IPS DF 4.7 (cell line): ENCODE results near the gene VDAC2.
"Not testable (repeated sequence)": the region's sequence is repeated elsewhere in the genome, so short reads cannot be mapped to it uniquely, and the experiment has no call there.

Experiments
- DNase-seq: peaks from one replicate; pipeline ENCODE4 v3.0.0-alpha.2; 2013; ENCODE audit warnings: low spot score; ENCODE audit errors: extremely low read depth

VDAC2 gene

DNA sequence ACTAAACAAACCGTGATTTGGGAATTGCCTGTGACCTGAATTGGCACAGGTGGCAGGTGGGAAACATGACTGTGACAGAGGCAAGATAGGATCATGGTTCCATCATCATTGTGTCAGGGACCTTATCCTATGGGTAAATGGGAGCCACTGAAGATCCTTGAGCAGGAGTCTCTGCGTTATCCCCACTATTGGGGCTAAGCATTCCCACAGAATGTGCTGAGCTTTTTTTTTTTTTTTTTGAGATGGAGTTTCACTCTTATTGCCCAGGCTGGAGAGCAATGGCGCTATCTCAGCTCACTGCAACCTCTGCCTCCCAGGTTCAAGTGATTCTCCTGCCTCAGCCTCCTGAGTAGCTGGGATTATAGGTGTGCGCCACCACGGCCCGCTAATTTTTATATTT is 10.6 kb upstream of the VDAC2 start:
- DNase-seq, result not testable (repeated sequence)

DNA sequence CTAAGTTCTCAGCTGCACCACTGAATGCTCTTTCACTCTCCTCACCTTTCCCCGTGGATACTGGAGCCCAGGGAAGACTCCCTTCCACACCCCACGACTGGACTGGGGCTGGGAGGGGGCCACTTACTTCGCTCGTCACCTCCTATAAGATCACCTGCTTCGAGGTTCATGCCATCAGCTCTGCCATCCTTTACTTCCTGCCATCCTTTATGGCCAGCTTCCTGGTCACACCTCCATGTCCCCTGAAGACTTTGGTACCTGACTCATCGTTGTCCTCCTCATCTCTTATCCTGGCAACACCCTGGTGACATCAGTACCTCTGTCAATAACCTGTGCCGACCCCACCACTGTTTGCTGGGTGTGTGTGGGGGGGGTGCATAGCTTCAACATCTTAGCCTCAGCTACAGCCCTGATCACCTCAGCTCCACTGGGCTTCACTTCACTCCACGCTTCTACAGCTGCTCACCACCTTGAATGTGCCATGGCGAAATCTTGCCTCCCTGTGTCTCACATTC is 8.7 kb upstream of the VDAC2 start:
- DNase-seq, result no peak

DNA sequence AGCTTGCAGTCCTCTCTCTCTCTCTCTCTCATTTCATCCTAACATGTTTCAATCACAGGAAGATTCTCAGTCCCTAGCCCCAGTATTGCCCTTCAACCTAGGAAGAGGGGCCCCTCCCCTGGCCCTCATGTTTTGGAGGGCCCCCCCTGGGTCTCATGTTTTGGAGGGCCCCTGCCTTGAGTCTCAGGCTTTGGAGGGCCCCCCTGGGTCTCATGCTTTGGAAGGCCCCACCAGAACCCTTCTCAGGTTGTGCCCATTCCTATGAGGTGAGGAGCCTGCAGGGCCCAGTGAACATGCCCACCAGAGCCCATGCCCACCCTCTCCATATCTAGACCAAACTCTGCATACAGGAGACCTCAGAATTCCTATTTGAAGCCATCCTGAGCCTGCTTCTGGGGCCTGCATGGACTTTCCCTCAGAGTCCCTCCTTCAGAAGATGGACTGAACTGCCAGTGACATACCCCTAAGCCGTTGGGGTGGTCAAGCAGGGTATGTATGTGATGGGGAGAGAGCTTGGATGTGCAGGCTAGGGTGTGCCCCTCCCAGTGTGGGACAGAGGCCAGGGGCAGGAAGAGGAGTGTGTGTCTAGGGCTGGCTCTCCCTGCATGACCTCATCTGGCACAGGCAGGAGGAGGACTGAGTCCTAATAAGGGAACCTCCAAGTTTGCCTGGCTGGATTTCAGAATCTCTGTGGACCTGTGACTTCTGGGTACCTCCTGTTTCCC is 8.1 kb upstream of the VDAC2 start:
- DNase-seq, result no peak

DNA sequence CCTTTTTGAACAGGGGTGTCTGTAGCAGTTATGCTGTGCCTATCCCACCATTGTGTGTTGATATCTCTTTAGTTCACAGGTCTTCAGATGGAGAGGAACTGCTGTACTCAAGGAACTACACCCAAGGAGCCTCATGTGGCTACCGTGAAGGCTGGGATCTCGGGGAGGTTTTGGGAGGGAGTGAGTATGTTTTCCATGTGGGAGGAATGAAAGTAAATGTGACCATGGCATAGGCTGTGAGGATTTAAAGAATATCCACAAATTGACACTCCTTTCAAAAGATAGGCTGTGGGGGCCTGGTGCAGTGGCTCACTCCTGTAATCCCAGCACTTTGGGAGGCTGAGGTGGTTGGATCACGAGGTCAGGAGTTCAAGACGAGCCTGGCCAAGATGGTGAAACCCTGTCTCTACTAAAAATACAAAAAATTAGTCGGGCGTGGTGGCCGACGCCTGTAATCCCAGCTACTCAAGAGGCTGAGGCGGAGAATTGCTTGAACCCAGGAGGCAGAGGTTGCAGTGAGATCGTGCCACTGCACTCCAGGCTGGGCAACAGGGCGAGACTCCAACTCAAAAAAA is 7.5 kb upstream of the VDAC2 start:
- not testable (repeated sequence) for DNase-seq

DNA sequence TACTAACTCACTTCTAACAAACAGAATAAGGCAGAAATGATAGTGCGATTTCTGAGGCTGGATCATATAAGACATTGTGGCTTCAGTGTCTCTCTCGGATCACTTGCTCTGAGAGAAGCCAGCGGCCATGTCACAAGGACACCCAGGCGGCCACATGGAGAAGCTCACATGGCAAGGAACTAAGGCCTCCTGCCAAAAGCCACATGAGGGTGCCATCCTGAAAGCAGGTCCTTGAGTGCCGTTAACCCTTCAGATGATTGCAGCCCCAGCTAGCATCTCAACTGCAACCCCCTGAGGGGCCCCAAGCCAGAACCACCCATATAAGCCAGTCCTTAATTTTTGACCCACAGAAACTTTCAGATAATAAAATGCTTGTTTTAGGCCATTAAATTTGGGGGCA is 6.9 kb upstream of the VDAC2 start:
- DNase-seq, result no peak

DNA sequence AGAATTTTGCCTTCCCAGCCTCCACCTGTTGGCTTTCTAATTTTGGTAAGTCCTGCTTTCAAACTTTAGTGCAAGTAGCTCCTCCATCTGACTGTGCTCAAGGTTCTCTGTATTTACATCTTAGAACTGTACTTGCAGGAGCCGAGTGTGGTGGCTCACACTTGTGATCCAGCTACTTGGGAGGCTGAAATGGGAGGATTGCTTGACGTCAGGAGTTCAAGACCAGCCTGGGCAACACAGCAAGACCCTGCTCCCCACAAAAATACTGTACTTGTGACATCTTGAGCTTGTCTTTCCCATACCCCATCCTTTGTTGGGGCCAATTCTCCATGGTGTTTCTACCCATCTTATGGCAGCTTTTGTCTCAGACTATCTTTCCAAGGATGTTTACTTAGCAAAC is 4.7 kb upstream of the VDAC2 start:
- DNase-seq, result no peak

DNA sequence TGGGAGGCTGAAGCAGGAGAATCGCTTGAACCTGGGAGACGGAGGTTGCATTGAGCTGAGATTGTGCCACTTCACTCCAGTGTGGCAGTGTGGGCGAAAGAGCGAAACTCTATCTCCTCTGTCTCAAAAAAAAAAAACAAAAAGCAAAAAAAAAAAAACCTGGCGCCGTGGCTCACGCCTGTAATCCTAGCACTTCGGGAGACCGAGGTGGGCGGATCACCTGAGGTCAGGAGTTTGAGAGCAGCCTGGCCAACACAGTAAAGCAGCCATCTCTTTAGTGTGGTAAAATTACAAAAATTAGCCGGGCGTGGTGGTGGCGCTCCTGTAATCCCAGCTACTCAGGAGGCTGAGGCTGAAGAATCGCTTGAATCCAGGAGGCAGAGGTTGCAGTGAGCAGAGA is 4.0 kb upstream of the VDAC2 start:
- DNase-seq, result not testable (repeated sequence)

DNA sequence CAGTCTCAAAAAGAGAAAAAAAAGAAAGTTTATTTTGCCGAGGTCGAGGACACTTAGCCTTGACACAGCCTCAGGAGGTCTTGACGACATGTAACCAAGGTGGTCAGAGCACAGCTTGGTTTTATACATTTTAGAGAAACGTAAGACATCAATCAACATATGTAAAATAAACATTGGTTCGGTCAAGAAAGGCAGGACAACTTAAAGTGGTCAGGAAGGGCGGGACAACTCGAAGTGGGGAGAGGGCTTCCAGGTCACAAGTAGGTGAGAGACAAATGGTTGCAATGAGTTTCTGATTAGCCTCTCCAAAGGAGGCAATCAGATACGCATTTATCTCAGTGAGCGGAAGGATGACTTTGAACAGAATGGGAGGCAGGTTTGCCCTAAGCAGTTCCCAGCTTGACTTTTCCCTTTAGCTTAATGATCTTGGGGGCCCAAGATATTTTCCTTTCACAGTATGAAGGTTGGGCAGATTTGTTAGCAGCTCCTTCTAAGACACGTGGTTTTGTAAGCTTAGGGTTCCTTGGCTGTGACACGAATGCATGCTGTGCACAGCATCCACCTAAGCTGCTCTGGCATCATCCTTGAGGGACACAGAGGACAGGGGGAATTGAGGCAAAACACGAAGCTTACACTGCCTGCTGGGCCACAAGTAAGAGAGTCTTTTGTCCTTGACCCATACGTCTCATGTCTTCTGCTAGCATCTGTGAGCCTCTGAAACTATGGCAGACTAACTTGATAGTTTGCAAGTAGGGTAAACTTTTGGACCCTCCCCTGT is 3.3 kb upstream of the VDAC2 start:
- no peak for DNase-seq

DNA sequence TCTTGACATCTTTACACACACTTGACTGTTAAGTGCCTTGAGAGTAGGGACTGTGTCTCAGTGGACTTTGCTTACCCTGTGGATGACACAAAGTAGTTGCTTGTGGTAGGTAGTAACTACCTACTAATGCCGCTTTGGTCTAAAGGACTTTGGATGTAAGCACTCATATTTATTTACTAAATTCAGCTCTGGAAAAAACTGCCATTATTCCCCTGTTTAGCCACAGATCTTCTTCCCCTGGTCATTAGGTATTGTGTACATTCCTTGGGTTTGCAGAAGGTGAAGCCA is 2.8 kb upstream of the VDAC2 start:
- no peak for DNase-seq

DNA sequence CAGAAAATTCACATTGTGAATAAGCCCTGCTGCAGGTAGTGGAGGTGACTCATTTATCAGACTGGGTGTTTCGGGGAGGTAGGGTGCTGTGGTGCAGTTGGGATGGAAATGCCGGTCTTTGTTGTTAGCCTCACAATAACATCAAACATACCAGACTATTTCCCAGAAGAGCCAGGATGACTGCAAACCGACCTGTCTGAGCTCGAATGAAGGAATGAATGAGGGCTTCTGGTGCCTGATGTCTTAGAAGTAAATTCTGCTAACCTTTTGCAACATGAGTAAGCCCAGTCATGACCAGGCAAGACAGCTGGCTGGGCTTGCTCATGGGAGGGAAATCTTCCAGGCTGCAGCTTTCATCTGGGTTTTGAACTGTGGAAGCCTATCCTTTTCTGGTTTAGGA is 2.4 kb upstream of the VDAC2 start:
- no peak for DNase-seq

DNA sequence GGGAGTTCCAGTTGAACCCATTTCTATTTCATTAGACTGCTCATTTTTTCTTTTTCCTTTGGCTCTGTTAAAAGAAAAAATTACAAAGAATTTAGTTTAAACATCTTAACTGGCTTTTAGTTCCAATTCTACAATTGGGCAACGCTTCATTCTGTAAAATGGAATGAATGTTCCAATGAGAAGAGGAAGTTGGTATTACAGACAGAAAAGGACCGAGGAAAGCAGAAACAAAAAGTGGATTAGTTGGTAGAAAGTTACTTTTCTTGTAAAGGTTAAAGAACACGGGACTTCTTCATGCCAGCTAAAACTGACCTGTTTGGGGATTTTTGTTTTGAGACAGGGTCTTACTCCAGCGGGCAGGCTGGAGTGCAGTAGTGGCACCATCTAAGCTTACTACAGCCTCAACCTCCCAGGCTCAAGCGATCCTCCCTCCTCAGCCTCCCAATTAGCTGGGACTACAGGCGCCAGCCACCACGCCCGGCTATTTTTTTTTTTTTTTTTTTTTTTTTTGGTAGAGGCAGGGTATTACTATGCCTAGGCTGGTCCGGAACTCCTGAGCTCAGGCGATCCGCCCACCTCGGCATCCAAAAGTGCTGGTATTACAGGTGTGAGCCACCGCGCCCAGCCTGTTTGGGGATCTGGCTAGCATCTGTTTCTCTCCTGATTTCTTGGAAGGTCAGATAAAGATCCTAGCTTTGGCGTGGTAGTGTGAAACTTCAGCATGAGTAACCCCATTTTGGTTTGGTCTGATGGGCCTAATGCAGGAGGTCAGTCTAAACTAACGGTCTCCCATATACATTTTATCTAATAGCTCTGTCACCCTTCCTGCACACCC is 1.3 kb upstream of the VDAC2 start:
- no peak for DNase-seq

DNA sequence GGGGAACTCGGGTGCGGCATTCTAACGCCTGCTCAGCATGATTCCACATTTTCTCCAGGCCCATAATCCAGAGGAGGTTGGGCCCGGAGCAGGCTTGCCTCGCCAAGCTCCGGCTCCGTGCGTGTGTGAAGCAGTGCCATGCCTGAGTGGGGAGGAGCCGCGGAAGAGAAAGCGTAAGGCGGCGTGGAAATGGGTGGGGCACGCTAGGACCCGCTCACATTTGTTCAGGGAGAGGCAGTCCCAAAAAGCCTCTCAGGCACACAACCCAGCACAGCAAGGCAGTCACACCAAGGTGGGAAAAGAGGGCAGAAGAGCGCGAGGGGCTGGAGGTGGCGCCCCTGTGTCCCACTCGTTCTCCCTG is 695 bp upstream of the VDAC2 start:
- no peak for DNase-seq

DNA sequence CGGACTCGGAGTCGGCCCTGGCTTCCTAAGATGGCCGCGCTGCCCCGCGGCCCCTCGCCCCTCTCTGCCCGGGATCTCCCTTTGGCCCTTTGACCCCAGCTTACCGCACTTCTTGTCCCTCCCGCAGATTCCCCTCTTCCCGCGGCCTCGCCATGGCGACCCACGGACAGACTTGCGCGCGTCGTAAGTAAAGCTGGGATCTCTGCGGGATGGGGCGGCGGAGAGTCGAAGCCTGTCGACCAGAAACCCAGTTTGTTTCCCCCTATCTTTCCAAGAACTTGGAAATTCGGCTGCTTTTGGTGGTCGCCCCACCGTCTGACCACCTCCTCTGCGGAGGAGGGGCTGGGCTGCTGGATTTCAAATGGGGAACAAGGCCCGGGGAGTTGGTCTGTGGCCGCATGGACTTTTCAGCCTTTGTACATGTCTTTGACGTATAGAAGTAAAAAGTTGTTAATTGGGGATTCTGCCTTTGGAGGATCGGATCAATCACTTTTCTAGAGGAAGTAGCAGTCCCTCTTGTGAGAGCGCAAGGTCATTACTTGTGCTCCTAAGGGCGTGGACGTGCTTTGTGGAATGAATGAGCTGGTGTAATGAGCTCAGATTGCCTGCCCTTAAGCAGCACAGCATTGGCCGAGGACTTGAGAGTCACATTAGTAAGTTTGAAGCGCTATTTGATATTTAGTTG is 553 bp downstream of the VDAC2 start:
- DNase-seq, result no peak

DNA sequence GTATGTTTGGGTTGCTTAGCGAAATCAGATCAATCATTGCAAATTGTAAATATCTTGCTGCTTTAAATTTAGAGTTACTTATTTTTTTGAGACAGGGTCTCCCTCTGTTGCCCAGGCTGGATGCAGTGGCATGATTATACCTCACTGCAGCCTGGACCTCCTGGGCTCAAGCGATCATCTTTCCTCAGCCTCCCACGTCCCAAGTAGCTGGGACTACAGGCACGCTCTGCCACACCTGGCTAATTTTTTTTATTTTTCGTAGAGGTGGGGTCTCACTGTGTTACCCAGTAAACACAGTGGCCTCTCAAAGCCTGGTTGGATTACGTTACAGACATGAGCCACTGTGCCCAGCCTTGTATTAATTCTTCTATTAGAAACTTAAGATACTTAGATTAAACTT is 1.7 kb downstream of the VDAC2 start:
- no peak for DNase-seq

DNA sequence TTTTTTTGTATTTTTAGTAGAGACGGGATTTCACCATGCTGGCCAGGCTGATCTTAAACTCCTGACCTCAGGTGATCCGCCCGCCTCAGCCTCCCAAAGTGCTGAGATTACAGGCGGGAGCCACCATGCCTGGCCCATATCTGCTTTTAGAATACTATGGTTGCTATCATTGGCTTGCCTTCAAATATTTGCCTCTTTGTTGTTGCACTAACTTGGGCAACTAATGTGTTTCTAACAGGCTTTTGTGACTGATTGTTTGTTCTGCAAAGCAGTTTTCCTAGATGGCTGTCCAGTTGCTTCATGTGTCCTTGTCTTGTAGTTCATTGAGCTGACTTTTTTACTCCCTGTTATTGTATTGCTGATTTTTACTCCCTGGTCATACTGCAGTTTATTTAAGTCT is 9.7 kb downstream of the VDAC2 start:
- DNase-seq, result no peak

DNA sequence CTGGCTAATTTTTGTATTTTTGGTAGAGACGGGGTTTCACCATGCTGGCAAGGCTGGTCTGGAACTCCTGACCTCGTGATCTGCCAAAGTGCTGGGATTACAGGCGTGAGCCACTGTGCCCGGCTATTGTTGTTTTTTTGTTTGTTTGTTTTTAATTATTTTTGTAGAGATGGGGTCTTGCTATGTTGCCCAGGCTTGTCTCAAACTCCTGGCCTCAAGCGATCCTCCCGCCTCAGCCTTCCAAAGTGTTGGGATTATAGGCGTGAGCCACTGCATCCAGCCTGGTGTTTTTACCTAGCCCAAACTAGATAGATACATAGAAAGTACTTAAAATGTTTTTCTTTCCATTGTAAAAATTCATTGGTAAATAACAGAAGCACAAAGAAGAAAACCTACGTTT is 10.9 kb downstream of the VDAC2 start:
- DNase-seq, result not testable (repeated sequence)

DNA sequence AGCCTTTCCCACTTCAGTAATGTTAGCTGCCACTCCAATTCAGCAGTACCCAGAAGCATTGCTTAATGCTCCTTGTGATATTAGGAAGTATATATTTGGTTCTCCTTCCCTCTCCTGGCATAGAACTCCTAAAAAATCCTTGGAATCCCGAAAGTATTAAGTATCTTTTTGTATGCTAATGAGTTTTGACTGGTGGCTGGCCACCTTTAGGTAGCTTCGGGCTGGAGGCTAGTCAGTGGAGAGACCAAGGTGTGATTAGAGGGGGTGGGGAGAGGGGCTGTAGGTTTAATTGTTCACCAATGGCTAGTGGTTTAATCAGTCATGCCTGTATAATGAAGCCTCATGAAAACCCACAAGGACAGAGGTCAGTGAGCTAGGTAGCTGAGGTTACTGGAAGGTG is 12.9 kb downstream of the VDAC2 start:
- DNase-seq, result no peak

DNA sequence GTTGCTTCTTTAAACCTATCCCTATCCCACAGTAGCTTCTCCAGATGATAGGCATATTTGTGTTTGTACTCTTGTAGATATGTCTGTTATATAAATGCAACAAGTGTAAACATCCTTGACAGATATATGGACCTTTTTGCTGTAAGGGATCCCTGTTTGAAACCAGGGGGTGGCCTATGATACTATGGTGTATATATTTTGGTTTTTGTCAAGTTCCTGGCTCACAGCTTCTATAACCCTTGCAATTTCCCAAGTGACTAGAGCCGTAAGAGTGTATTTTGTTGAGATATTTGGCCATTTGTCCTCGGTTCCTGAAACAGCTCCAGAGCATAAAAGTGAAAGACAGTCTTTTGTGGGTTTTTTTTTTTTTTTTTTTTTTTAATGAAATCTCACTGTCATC is 15.5 kb downstream of the VDAC2 start:
- no peak for DNase-seq

DNA sequence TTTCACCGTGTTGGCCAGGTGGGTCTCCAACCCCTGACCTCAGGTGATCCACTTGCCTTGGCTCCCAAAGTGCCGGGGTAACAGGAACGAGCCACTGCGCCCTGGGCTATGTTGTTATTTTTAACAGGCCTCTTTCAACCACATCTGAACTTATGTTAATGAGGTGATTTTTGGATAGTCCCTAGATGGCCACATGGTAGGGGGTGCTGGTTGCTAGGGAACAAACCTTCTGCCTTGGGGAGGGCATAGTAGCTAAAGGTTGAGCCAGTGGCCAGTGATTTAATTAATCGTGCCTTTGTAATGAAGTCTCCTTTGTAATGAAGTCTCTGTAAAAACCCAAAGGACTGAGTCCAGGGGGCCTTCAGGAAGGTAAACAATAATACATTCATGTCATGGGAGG is 16.1 kb downstream of the VDAC2 start:
- DNase-seq, result no peak

DNA sequence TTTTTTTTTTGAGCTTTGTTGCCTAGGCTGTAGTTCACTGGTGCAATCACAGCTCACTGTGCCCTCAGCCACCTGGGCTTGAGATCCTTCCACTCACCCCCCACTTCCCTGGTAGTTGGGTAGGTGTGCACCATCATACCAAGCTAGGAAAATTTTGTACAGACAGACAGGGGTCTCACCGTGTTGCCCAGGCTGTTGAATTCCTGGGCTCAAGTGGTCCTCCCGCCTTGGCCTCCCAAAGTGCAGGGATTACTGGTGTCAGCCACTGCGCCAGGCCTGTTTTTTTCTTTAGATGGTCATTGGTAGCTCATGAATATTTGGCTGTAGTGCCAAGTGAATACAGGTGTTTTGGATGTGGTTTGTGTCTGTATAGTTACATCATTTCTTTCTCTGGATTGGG is 17.7 kb downstream of the VDAC2 start:
- DNase-seq, result no peak

DNA sequence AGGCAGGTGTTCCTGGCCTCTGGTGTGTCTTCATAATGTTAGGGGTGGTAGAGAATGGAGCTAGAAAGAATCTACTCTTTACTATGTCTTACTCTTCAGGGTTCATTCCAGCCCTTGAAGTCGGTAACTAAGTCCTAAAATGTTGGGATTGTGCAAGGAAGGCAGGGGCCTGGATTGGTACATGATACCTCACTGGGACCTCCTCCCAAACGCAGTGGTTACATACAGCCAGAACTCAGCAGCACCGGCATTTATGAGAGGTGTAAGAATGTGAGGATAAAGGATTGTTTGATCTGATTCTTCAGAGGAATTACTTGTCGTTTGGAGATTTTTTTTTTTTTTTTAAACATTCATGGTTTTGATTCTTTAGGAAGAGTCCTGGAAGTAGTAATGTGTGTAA is 18.2 kb downstream of the VDAC2 start:
- no peak for DNase-seq
